ENCODE data around the gene IQGAP1.

IQGAP1 gene

DNA sequence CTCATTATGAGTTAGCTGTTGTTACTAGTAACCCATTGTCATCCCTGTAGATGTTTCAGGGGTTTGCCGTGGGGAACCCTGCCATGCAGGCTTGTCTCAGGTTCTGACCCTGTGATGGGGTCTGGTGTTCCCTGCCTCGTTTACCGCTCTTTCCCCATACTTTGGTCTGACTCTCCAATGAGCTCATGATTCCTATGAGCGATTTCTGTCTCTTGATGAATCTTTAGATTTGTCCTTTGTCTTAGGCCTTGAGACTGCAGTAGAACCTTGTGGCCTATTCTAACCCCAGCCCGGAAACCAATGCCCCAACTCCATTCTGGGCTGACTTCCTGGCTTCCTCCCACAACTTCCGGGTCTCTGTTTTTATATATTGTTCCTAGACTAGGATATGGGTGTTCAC lies 11.3 kb upstream of the IQGAP1 start:
- no peaks in the 10 kb centered on the region for H3K9me3 ChIP-seq (ENCODE audit: control insufficient read depth, insufficient read depth, low read depth, low read length)
- no peak overlapping the region for H3K4me3 ChIP-seq (ENCODE audit: low read depth, low read length)
- no peaks in the 10 kb centered on the region; a peak in 1 of 3 replicates for H3K36me3 ChIP-seq (ENCODE audit: control insufficient read depth in 2 of 2, insufficient read depth in 1 of 2, low read length in 2 of 2)
- H3K27ac ChIP-seq (ENCODE audit: extremely low read depth, low read depth, low read length), result no peak overlapping the region
- ChIA-PET CTCF (interaction anchor here (1.4 kb wide), 1 partner anchor 105 kb away, joined by 7 read pairs; no protein-coding TSS in a partner anchor), POLR2A (interaction anchor here (2.8 kb wide), 1 partner anchor 11 kb away, joined by 14 read pairs; the partner anchor contains the start of gene IQGAP1)
- TF ChIP-seq ZBTB7A (tag by site-specific recombination; IDR thresholded peaks at IDR 0.05; ENCODE audit: low read depth) (no peak), ZNF19 (tag by site-specific recombination; IDR thresholded peaks at IDR 0.05; ENCODE audit: low read depth) (no peak), SP7 (tag by site-specific recombination; IDR thresholded peaks at IDR 0.05) (no peak), ZNF621 (tag by site-specific recombination; IDR thresholded peaks at IDR 0.05) (no peak), IKZF3 (tag by site-specific recombination; IDR thresholded peaks at IDR 0.05) (no peak), ZNF394 (tag by site-specific recombination; IDR thresholded peaks at IDR 0.05; ENCODE audit: borderline replicate concordance) (no peak), ZNF571 (tag by site-specific recombination; IDR thresholded peaks at IDR 0.05) (no peak), SALL2 (tag by site-specific recombination; IDR thresholded peaks at IDR 0.05; ENCODE audit: borderline replicate concordance) (no peak), ZNF558 (tag by site-specific recombination; IDR thresholded peaks at IDR 0.05) (no peak), ZBTB1 (tag by site-specific recombination; IDR thresholded peaks at IDR 0.05) (no peak), MEIS1 (CRISPR knock-in tag; IDR thresholded peaks at IDR 0.05; ENCODE audit: borderline replicate concordance) (no peak), ZNF248 (tag by site-specific recombination; IDR thresholded peaks at IDR 0.05) (no peak), ZNF548 (tag by site-specific recombination; IDR thresholded peaks at IDR 0.05) (no peak), ZNF473 (tag by site-specific recombination; IDR thresholded peaks at IDR 0.05) (no peak), ZNF350 (tag by site-specific recombination; IDR thresholded peaks at IDR 0.05) (no peak)
- TF ChIP-seq, protein P1, sequence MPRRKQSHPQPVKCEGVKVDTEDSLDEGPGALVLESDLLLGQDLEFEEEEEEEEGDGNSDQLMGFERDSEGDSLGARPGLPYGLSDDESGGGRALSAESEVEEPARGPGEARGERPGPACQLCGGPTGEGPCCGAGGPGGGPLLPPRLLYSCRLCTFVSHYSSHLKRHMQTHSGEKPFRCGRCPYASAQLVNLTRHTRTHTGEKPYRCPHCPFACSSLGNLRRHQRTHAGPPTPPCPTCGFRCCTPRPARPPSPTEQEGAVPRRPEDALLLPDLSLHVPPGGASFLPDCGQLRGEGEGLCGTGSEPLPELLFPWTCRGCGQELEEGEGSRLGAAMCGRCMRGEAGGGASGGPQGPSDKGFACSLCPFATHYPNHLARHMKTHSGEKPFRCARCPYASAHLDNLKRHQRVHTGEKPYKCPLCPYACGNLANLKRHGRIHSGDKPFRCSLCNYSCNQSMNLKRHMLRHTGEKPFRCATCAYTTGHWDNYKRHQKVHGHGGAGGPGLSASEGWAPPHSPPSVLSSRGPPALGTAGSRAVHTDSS (tag by site-specific recombination; IDR thresholded peaks at IDR 0.05), result no peak
- TF ChIP-seq, protein P2, sequence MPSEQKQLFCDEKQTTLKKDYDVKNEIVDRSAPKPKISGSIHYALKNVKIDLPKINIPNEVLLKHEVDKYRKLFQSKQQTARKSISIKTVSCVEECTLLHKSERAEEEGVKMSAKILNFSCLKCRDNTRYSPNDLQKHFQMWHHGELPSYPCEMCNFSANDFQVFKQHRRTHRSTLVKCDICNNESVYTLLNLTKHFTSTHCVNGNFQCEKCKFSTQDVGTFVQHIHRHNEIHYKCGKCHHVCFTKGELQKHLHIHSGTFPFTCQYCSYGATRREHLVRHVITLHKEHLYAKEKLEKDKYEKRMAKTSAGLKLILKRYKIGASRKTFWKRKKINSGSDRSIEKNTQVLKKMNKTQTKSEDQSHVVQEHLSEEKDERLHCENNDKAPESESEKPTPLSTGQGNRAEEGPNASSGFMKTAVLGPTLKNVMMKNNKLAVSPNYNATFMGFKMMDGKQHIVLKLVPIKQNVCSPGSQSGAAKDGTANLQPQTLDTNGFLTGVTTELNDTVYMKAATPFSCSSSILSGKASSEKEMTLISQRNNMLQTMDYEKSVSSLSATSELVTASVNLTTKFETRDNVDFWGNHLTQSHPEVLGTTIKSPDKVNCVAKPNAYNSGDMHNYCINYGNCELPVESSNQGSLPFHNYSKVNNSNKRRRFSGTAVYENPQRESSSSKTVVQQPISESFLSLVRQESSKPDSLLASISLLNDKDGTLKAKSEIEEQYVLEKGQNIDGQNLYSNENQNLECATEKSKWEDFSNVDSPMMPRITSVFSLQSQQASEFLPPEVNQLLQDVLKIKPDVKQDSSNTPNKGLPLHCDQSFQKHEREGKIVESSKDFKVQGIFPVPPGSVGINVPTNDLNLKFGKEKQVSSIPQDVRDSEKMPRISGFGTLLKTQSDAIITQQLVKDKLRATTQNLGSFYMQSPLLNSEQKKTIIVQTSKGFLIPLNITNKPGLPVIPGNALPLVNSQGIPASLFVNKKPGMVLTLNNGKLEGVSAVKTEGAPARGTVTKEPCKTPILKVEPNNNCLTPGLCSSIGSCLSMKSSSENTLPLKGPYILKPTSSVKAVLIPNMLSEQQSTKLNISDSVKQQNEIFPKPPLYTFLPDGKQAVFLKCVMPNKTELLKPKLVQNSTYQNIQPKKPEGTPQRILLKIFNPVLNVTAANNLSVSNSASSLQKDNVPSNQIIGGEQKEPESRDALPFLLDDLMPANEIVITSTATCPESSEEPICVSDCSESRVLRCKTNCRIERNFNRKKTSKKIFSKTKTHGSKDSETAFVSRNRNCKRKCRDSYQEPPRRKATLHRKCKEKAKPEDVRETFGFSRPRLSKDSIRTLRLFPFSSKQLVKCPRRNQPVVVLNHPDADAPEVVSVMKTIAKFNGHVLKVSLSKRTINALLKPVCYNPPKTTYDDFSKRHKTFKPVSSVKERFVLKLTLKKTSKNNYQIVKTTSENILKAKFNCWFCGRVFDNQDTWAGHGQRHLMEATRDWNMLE (tag by site-specific recombination; conservative IDR thresholded peaks at IDR 0.05; ENCODE audit: low read depth), result no peak
- TF ChIP-seq, protein P3, sequence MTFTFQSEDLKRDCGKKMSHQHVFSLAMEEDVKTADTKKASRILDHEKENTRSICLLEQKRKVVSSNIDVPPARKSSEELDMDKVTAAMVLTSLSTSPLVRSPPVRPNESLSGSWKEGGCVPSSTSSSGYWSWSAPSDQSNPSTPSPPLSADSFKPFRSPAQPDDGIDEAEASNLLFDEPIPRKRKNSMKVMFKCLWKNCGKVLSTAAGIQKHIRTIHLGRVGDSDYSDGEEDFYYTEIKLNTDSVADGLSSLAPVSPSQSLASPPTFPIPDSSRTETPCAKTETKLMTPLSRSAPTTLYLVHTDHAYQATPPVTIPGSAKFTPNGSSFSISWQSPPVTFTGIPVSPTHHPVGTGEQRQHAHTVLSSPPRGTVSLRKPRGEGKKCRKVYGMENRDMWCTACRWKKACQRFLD (tag by site-specific recombination; IDR thresholded peaks at IDR 0.05), result no peak
- H3K4me1 ChIP-seq (ENCODE audit: control insufficient read depth, insufficient read depth, low read length), result no peaks in the 10 kb centered on the region

DNA sequence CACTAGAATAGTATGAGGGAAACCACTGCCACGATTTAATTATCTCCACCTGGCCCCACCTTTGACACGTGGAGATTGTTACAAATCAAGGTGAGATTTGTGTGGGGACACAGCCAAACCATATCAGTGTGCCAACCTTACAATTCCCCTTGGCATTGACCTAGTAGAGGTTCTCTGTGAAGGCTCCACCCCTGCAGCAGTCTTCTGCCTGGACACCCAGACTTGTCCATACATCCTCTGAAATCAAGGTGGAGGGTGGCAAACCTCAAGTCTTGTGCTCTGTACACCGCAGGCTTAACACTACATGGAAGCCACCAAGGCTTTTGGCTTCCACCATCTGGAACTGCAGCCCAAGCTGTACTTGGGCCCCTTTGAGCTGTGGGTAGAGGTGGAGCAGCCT lies 8.8 kb upstream of the IQGAP1 start:
- Histone ChIP-seq H3K4me1 (ENCODE audit: control insufficient read depth, insufficient read depth, low read length) (no peaks in the 10 kb centered on the region), H3K27ac (ENCODE audit: extremely low read depth, low read depth, low read length) (no peak overlapping the region), H3K36me3 (ENCODE audit: control insufficient read depth in 2 of 2, insufficient read depth in 1 of 2, low read length in 2 of 2) (no peaks in the 10 kb centered on the region), H3K4me3 (ENCODE audit: low read depth, low read length) (no peak overlapping the region), H3K9me3 (ENCODE audit: control insufficient read depth, insufficient read depth, low read depth, low read length) (no peaks in the 10 kb centered on the region)
- ChIA-PET CTCF (interaction anchor here (3.4 kb wide), 1 partner anchor 18 kb away, joined by 16 read pairs; no protein-coding TSS in a partner anchor), POLR2A (no interaction called here)
- TF ChIP-seq, protein P4, sequence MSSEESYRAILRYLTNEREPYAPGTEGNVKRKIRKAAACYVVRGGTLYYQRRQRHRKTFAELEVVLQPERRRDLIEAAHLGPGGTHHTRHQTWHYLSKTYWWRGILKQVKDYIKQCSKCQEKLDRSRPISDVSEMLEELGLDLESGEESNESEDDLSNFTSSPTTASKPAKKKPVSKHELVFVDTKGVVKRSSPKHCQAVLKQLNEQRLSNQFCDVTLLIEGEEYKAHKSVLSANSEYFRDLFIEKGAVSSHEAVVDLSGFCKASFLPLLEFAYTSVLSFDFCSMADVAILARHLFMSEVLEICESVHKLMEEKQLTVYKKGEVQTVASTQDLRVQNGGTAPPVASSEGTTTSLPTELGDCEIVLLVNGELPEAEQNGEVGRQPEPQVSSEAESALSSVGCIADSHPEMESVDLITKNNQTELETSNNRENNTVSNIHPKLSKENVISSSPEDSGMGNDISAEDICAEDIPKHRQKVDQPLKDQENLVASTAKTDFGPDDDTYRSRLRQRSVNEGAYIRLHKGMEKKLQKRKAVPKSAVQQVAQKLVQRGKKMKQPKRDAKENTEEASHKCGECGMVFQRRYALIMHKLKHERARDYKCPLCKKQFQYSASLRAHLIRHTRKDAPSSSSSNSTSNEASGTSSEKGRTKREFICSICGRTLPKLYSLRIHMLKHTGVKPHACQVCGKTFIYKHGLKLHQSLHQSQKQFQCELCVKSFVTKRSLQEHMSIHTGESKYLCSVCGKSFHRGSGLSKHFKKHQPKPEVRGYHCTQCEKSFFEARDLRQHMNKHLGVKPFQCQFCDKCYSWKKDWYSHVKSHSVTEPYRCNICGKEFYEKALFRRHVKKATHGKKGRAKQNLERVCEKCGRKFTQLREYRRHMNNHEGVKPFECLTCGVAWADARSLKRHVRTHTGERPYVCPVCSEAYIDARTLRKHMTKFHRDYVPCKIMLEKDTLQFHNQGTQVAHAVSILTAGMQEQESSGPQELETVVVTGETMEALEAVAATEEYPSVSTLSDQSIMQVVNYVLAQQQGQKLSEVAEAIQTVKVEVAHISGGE (tag by site-specific recombination; conservative IDR thresholded peaks at IDR 0.05; ENCODE audit: low read depth), result no peak
- TF ChIP-seq ZFP41 (tag by site-specific recombination; IDR thresholded peaks at IDR 0.05; ENCODE audit: borderline replicate concordance), result no peak
- TF ChIP-seq, protein P5, sequence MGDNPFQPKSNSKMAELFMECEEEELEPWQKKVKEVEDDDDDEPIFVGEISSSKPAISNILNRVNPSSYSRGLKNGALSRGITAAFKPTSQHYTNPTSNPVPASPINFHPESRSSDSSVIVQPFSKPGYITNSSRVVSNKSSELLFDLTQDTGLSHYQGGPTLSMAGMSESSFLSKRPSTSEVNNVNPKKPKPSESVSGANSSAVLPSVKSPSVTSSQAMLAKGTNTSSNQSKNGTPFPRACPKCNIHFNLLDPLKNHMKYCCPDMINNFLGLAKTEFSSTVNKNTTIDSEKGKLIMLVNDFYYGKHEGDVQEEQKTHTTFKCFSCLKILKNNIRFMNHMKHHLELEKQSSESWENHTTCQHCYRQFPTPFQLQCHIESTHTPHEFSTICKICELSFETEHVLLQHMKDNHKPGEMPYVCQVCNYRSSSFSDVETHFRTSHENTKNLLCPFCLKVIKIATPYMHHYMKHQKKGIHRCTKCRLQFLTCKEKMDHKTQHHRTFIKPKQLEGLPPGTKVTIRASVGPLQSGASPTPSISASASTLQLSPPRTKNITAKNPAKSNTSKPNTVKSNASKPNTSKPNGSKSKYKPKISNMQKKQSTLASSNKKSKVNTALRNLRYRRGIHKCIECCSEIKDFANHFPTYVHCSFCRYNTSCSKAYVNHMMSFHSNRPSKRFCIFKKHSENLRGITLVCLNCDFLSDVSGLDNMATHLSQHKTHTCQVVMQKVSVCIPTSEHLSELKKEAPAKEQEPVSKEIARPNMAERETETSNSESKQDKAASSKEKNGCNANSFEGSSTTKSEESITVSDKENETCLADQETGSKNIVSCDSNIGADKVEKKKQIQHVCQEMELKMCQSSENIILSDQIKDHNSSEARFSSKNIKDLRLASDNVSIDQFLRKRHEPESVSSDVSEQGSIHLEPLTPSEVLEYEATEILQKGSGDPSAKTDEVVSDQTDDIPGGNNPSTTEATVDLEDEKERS (tag by site-specific recombination; IDR thresholded peaks at IDR 0.05), result peak; percentile 66; the same call in 1 of the 2 replicates

Data from HEK293 (cell line).